ENCODE data around the gene SCN7A.
A peak's percentile ranks its signal among the peaks of the same experiment; 100 is the strongest.
"Not testable (repeated sequence)": the region's sequence is repeated elsewhere in the genome, so short reads cannot be mapped to it uniquely, and the experiment has no call there.

SCN7A gene

GRCh38 chr2:166454006-166454595 is 39.9 kb downstream of the SCN7A start:
- no peak for DNase-seq (ENCODE audit: low read depth in 2 of 2)

- DNase-seq (ENCODE audit: low read depth in 2 of 2) = no peak
Measured at GRCh38 chr2:166451468-166451867, 42.6 kb downstream of the SCN7A start.

GRCh38 chr2:166449439-166449838 is 44.6 kb downstream of the SCN7A start:
- DNase-seq (ENCODE audit: low read depth in 2 of 2) = no peak

- no peak for DNase-seq (ENCODE audit: low read depth in 2 of 2)
Measured at GRCh38 chr2:166448106-166448505, 45.9 kb downstream of the SCN7A start.

- no peak for DNase-seq (ENCODE audit: low read depth in 2 of 2)
Measured at GRCh38 chr2:166444306-166444705, 49.7 kb downstream of the SCN7A start.

- no peak for DNase-seq (ENCODE audit: low read depth in 2 of 2)
Measured at GRCh38 chr2:166440313-166440712, 53.7 kb downstream of the SCN7A start.

GRCh38 chr2:166439078-166439477 is 55.0 kb downstream of the SCN7A start:
- DNase-seq (ENCODE audit: low read depth in 2 of 2) = no peak

- no peak for DNase-seq (ENCODE audit: low read depth in 2 of 2)
Measured at GRCh38 chr2:166436976-166437375, 57.1 kb downstream of the SCN7A start.

GRCh38 chr2:166436189-166436588 is 57.9 kb downstream of the SCN7A start:
- no peak for DNase-seq (ENCODE audit: low read depth in 2 of 2)

GRCh38 chr2:166434491-166434890 is 59.6 kb downstream of the SCN7A start:
- no peak for DNase-seq (ENCODE audit: low read depth in 2 of 2)

- no peak for DNase-seq (ENCODE audit: low read depth in 2 of 2)
Measured at GRCh38 chr2:166433457-166433856, 60.6 kb downstream of the SCN7A start.

GRCh38 chr2:166432331-166432730 is 61.7 kb downstream of the SCN7A start:
- no peak for DNase-seq (ENCODE audit: low read depth in 2 of 2)

GRCh38 chr2:166424841-166425240 is 69.2 kb downstream of the SCN7A start:
- DNase-seq (ENCODE audit: low read depth in 2 of 2) = no peak

GRCh38 chr2:166419616-166419934 is 74.5 kb downstream of the SCN7A start:
- DNase-seq (ENCODE audit: low read depth in 2 of 2) = peak; percentile 8 to 15

- DNase-seq (ENCODE audit: low read depth in 2 of 2) = no peak
Measured at GRCh38 chr2:166418853-166419615, 75.0 kb downstream of the SCN7A start.

- peak in 1 of 2 experiments; percentile 15 for DNase-seq (ENCODE audit: low read depth in 2 of 2)
Measured at GRCh38 chr2:166417669-166418068, 76.4 kb downstream of the SCN7A start.

- no peak for DNase-seq (ENCODE audit: low read depth in 2 of 2)
Measured at GRCh38 chr2:166413255-166413654, 80.8 kb downstream of the SCN7A start.

GRCh38 chr2:166411473-166412230 is 82.4 kb downstream of the SCN7A start:
- peak; percentile 28 to 32 for DNase-seq (ENCODE audit: low read depth in 2 of 2)

GRCh38 chr2:166410828-166411472 is 83.1 kb downstream of the SCN7A start:
- DNase-seq (ENCODE audit: low read depth in 2 of 2) = peak; percentile 76

- DNase-seq (ENCODE audit: low read depth in 2 of 2) = not testable (repeated sequence)
Measured at GRCh38 chr2:166407746-166408145, 86.3 kb downstream of the SCN7A start.

GRCh38 chr2:166406374-166406773 is 87.7 kb downstream of the SCN7A start:
- no peak for DNase-seq (ENCODE audit: low read depth in 2 of 2)

- no peak for DNase-seq (ENCODE audit: low read depth in 2 of 2)
Measured at GRCh38 chr2:166405569-166405926, 88.5 kb downstream of the SCN7A start.

Data from fibroblast of skin of left biceps (primary cell).